AG08395 (cell line): ENCODE data around the gene HCK.
"Not testable (repeated sequence)": the region's sequence is repeated elsewhere in the genome, so short reads cannot be mapped to it uniquely, and the experiment has no call there.

Source experiments
- DNase-seq: peaks from one replicate; pipeline ENCODE4 v3.0.0; 2012; ENCODE audit warnings: mixed read lengths, low spot score

Gene HCK

GRCh38 chr20:32108814-32109391, 56.9 kb downstream of the HCK start:
- DNase-seq: no peak

GRCh38 chr20:32109392-32110172, 57.5 kb downstream of the HCK start, which contains the start of gene TM9SF4:
TM9SF4 (plus strand) TSS chr20:32109714; CDS start chr20:32109741, 27 bp downstream.
- DNase-seq: peak; percentile 94

- DNase-seq: no peak
Observed at GRCh38 chr20:32110173-32110704, 58.2 kb downstream of the HCK start.

- no peak for DNase-seq
Observed at GRCh38 chr20:32110727-32111126, 58.7 kb downstream of the HCK start.

GRCh38 chr20:32111156-32111686, 59.2 kb downstream of the HCK start:
- DNase-seq: no peak

- DNase-seq: no peak
Observed at GRCh38 chr20:32111753-32112152, 59.7 kb downstream of the HCK start.

GRCh38 chr20:32112841-32113240, 60.8 kb downstream of the HCK start:
- DNase-seq: no peak

- no peak for DNase-seq
Observed at GRCh38 chr20:32113591-32114260, 61.7 kb downstream of the HCK start.

- DNase-seq: peak; percentile 34
Observed at GRCh38 chr20:32114305-32114960, 62.4 kb downstream of the HCK start.

GRCh38 chr20:32115211-32115767, 63.2 kb downstream of the HCK start:
- no peak for DNase-seq

GRCh38 chr20:32116079-32116521, 64.1 kb downstream of the HCK start:
- DNase-seq: no peak

GRCh38 chr20:32116796-32117195, 64.8 kb downstream of the HCK start:
- not testable (repeated sequence) for DNase-seq

- not testable (repeated sequence) for DNase-seq
Observed at GRCh38 chr20:32118427-32118826, 66.4 kb downstream of the HCK start.

- DNase-seq: no peak
Observed at GRCh38 chr20:32119734-32120133, 67.7 kb downstream of the HCK start.

GRCh38 chr20:32121908-32122307, 69.9 kb downstream of the HCK start:
- DNase-seq: not testable (repeated sequence)

GRCh38 chr20:32123088-32123487, 71.0 kb downstream of the HCK start:
- DNase-seq: no peak

GRCh38 chr20:32124916-32125454, 72.9 kb downstream of the HCK start:
- no peak for DNase-seq

GRCh38 chr20:32125506-32125905, 73.5 kb downstream of the HCK start:
- no peak for DNase-seq

GRCh38 chr20:32126919-32127318, 74.9 kb downstream of the HCK start:
- DNase-seq: no peak

- DNase-seq: no peak
Observed at GRCh38 chr20:32127347-32127746, 75.3 kb downstream of the HCK start.

- no peak for DNase-seq
Observed at GRCh38 chr20:32128167-32128566, 76.1 kb downstream of the HCK start.
